Brain microvascular endothelial cell (primary cell): ENCODE data around the gene SPOCD1.

Experiments used
- DNase-seq: peaks from one replicate; pipeline ENCODE4 v3.0.0-alpha.2; 2020
- H3K27ac ChIP-seq: fragments of 250-450 bp; sonication (Bioruptor Pico); 2 replicates; pipeline ENCODE4 v1.5.1; 2020; ENCODE audit warnings: mild to moderate bottlenecking, moderate library complexity
- H3K27me3 ChIP-seq: fragments of 250-450 bp; sonication (Bioruptor Pico); replicated peaks from 2 replicates; pipeline ENCODE4 v1.5.1; 2020; ENCODE audit warnings: mild to moderate bottlenecking
- H3K36me3 ChIP-seq: fragments of 250-450 bp; sonication (Bioruptor Pico); replicated peaks from 2 replicates; pipeline ENCODE4 v1.5.1; 2020; ENCODE audit warnings: mild to moderate bottlenecking
- H3K4me3 ChIP-seq: 2 replicates; pipeline ENCODE4 v1.5.1; 2011; ENCODE audit warnings: low read depth, mild to moderate bottlenecking, control low read depth, low read length, moderate library complexity
- in situ Hi-C: cut with HindIII; loops from 2 replicates; pipeline ENCODE4 v1.10.0; 2017; ENCODE audit warnings: low sequenced_read_pairs, low pct_ligation_motif_present
- TF ChIP-seq, protein P1 (sequence below): IDR thresholded peaks from 2 replicates; pipeline ENCODE4 v1.5.1; 2011; ENCODE audit warnings: low read depth, mild to moderate bottlenecking, moderate library complexity, low read length, control low read depth, inconsistent platforms; ENCODE audit errors: missing control alignments

Gene SPOCD1

DNA sequence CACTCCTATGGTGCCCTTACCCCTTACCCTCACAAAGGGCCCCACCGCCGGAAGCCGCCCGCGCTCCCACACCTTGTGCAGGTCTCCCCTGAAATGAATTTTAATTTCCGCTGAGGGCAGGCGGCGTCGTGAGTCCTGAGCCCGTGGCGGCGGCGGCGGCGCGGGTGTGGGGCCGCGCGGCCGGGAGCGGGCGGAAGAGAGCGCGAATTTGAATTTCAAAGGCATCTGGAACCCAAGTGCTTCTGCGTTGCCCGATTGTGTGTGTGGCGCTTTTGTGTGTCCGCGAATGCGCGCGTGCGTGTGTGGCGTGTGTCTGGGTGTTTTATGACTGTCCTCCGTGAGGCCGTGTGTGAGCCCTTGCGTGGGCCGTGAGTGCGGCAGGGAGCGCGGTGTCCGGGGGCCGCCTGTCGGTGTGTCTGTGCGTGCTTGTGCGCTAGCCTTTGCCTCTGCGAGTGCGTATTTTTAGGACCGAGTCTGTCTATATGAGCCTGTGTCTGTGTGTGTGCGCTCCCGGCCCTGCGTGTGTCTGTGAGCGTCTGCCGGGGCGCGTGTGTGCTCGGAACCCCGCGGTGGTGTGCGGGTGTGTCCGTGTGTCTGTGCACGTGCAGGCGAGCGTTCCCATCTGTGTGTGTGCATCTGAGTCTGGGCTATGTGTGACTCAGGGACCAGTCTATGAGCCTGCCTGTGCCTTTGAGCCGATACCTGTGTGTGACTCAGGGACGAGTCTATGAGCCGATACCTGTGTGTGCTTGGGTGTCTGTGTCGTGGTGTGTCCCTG is 43.7 kb downstream of the SPOCD1 start:
- no peak for DNase-seq
- Histone ChIP-seq H3K4me3 (peak overlapping the region; percentile 27), H3K27me3 (peaks cover 34% of the 10 kb centered on the region), H3K36me3 (no peaks in the 10 kb centered on the region), H3K27ac (no peak overlapping the region)
- in situ Hi-C loops, result no loop called here
- TF ChIP-seq, protein P1, sequence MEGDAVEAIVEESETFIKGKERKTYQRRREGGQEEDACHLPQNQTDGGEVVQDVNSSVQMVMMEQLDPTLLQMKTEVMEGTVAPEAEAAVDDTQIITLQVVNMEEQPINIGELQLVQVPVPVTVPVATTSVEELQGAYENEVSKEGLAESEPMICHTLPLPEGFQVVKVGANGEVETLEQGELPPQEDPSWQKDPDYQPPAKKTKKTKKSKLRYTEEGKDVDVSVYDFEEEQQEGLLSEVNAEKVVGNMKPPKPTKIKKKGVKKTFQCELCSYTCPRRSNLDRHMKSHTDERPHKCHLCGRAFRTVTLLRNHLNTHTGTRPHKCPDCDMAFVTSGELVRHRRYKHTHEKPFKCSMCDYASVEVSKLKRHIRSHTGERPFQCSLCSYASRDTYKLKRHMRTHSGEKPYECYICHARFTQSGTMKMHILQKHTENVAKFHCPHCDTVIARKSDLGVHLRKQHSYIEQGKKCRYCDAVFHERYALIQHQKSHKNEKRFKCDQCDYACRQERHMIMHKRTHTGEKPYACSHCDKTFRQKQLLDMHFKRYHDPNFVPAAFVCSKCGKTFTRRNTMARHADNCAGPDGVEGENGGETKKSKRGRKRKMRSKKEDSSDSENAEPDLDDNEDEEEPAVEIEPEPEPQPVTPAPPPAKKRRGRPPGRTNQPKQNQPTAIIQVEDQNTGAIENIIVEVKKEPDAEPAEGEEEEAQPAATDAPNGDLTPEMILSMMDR, result no peak

DNA sequence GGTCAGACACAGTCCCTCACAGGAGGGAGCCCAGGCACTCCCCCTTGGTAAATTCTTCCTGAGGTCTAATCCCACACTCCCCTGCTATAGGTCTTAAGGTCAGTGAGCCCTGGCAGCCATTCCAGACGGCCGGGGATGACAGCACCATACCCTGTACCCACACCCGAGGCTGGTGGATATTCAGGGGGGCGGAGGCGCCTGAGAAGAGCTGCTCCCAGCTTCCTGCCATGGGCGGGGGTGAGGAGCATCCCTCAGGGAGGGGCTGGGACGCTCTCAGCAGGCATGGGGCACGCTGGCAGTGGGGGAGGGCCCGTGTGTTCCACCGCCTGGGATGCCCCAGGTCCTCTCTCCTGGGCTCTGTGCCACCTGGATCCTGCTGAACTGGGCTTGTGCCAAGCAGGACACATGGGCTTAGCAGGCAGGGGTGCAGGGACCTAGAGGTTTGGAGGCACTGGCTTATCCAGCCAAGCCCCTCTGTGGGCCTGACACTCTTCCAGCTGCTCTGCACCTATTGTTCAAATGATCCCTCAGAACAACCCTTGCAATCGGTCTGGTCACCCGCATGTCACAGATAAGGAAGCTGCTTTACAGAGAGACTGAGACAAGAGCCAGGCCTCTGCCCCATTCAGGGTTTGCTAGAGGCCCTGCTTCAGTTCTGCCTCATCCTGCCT is 46.0 kb downstream of the SPOCD1 start:
- H3K36me3 ChIP-seq, result no peaks in the 10 kb centered on the region
- TF ChIP-seq, protein P1, result no peak
- H3K4me3 ChIP-seq, result no peak overlapping the region
- H3K27me3 ChIP-seq, result peaks cover 33% of the 10 kb centered on the region
- no peak overlapping the region for H3K27ac ChIP-seq
- in situ Hi-C loops, result no loop called here
- no peak for DNase-seq

DNA sequence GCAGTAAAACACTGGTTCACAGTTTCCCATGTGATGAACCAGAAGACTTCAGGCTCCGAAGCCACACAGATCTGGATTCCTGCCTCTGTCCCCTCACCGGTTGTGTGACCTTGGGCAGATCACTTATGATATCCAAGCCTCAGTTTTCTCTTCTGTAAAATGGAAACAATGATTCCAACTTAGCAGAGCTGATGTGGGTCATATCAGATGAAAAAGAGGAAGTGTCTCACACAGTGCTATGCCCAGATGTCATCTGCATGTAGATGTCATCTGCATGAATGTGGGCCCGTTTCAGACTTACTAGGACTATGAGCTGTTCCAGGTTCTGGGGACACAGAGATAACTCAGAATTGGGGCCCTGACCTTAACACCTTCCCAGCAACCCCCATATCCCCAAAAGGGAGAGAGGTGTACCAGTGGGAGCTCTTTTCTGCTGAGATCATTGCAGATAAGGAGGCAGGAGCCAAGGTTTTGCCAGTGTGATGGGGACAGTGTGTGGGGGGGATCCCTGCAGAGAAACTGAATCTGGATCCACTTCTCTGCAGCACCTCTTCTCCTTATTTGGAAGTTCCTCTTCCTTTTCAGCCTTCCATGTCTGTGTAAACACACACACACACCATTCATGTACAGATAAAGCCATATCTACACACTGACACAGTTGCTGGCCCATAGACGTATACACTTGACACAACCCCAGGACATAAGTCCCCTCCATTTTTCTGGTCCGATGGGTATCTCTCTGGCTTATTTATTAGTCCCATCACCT is 46.7 kb downstream of the SPOCD1 start:
- H3K36me3 ChIP-seq, result no peaks in the 10 kb centered on the region
- TF ChIP-seq, protein P1, result no peak
- in situ Hi-C loops, result no loop called here
- no peak overlapping the region for H3K27ac ChIP-seq
- DNase-seq, result no peak
- H3K4me3 ChIP-seq, result no peak overlapping the region
- peaks cover 26% of the 10 kb centered on the region for H3K27me3 ChIP-seq

DNA sequence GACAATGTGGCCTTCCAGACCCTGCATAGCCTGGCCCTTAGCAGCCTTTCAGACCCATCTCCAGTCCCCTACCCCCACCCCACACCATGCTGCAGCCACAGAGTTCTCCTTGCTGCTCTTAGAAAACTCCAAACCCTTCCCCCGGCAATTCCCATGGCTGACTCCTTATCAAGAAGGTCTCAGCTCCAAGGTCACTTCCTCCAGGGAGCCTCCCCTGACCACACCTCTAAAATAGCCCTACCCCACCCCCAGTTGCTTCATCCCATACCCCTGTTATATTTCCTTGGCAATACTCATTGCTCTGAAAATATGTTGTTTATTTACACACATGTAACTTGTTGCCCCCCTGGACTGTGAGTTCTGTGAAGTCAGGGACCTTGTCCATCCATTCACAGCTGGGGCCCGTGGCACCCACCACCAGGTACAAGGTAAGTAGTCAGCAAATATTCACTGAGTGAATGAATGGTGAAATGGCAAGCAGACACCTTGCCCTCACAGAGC is 47.4 kb downstream of the SPOCD1 start:
- Histone ChIP-seq H3K27ac (no peak overlapping the region), H3K27me3 (peaks cover 21% of the 10 kb centered on the region), H3K4me3 (no peak overlapping the region), H3K36me3 (no peaks in the 10 kb centered on the region)
- DNase-seq, result no peak
- TF ChIP-seq, protein P1, result no peak
- in situ Hi-C loops, result no loop called here

DNA sequence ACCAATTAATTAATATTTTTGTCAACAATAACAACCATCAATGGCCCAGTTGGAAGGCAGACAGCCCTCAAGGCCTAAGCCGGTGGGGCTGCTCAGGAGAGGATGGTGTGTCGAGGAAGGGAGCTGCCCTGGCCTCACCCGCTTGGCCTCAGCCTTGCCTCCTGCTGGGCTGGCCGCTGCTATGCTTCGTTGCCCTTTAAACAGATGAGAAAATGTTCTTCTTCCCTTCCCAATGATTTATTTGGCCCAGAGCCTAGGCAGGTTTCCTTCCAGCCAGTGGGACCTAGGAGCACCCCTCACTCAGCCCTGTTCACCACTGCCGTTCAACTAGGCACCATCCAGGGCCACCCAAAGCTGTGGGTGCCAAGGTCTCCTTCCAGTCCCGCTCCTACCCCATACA is 48.6 kb downstream of the SPOCD1 start:
- TF ChIP-seq, protein P1, result no peak
- Histone ChIP-seq H3K36me3 (no peaks in the 10 kb centered on the region), H3K27me3 (peaks cover 9% of the 10 kb centered on the region), H3K27ac (no peak overlapping the region), H3K4me3 (no peak overlapping the region)
- in situ Hi-C loops, result no loop called here
- no peak for DNase-seq
